Body of pancreas (tissue), 4 donors: ENCODE results near the gene PTPN6. TPM values are rescaled to one million over a fixed set of nuclear protein-coding genes. Genes with fewer than 3 reads are reported as not detected.

ENCODE experiments used
- ATAC-seq: fragments of 150-250 bp; one replicate; pipeline ENCODE4 v1.9.1; 2016
- DNase-seq, 4 donors: peaks; one replicate each; pipeline ENCODE4 v3.0.0-alpha.2; 2019
- H3K27ac ChIP-seq, 4 donors: fragments of 200-600 bp; sonication (generic); 1 replicate in 3 of 4; 2 replicates in 1 of 4; pipeline versions ENCODE4 v1.5.1 to v1.6.1; 2016 to 2019; ENCODE audit warnings: mild to moderate bottlenecking in 1 of 4, mixed read lengths in 1 of 4, moderate library complexity in 1 of 4
- H3K27me3 ChIP-seq, 2 donors: fragments of 200-600 bp; sonication (generic); one replicate each; pipeline ENCODE4 v1.6.0; 2016; ENCODE audit warnings: mild to moderate bottlenecking in 1 of 2
- H3K36me3 ChIP-seq, 2 donors: fragments of 200-600 bp; sonication (generic); replicated peaks in 1 of 2; 2 replicates each; pipeline ENCODE4 v1.5.1; 2016; ENCODE audit warnings: low read depth in 2 of 2; ENCODE audit not compliant: insufficient read depth in 1 of 2
- H3K4me1 ChIP-seq: fragments of 200-600 bp; sonication (generic); one replicate; pipeline ENCODE4 v1.6.0; 2016
- H3K4me3 ChIP-seq, 2 donors: fragments of 200-600 bp; sonication (generic); 1 replicate in 1 of 2; 2 replicates in 1 of 2; pipeline ENCODE4 v1.5.1; 2016 to 2019
- H3K9me3 ChIP-seq, 3 donors: fragments of 200-600 bp; sonication (generic); 1 replicate in 2 of 3; 2 replicates in 1 of 3; pipeline ENCODE4 v1.5.1; 2016
- CTCF ChIP-seq, 7 experiments: fragments of 450-650 bp in 4 of 7; fragments of 200-600 bp in 3 of 7; sonication (generic) in 3 of 7; IDR thresholded peaks; one replicate each; pipeline ENCODE4 v1.5.1; 2016 to 2019; ENCODE audit warnings: antibody characterized with exemption in 7 of 7
- POLR2A ChIP-seq, 3 donors: fragments of 450-650 bp; IDR thresholded peaks; one replicate each; pipeline ENCODE4 v1.6.1; 2016; ENCODE audit warnings: antibody characterized with exemption in 3 of 3, mild to moderate bottlenecking in 2 of 3
- WGBS, 2 donors: methylation state at CpG; one replicate each; pipeline ENCODE4 v1.1.5; 2017; 5-methylcytosine and 5-hydroxymethylcytosine counted together
- intact Hi-C: fragments of 100-400 bp; cut with DNase I; formaldehyde crosslinking; loops from one replicate; pipeline ENCODE4 v1.15.1; 2023
- total RNA-seq, 2 donors: library from RNA; depleted of rRNA; stranded (reverse); fragments of >200 nt; gene quantifications; one replicate each; pipeline ENCODE4 v1.1.0, GENCODE V29; 2016

The PTPN6 gene
- total RNA-seq, 2 donors from 2014 or later: 18.4 to 19.4 TPM

- TF ChIP-seq CTCF (IDR thresholded peaks at IDR 0.05): no peak
- no peak for TF ChIP-seq POLR2A (IDR thresholded peaks at IDR 0.05)
- Histone ChIP-seq H3K4me3 (no peak overlapping the region), H3K27me3 (no peaks in the 10 kb centered on the region), H3K4me1 (peaks cover 26% of the 10 kb centered on the region), H3K9me3 (no peaks in the 10 kb centered on the region), H3K36me3 (peaks cover 0 to 5% of the 10 kb centered on the region in 2 donors), H3K27ac (peak overlapping the region in 2 of 4 donors; percentile 52 to 62)
- no peak for DNase-seq
- no peak for ATAC-seq
- intact Hi-C loops: no loop called here
- WGBS, 2 donors: 81 to 89% methylated on average over 10 of the region's 10 CpGs
Measured at GRCh38 chr12:6958609-6959057, 7.5 kb downstream of the PTPN6 start.

GRCh38 chr12:6959058-6959804 lies 8.1 kb downstream of the PTPN6 start:
- peak overlapping the region in 2 of 4 donors; percentile 52 to 62 for H3K27ac ChIP-seq
- WGBS, 2 donors: 77 to 80% methylated on average over 20 to 24 of the region's 24 CpGs
- intact Hi-C loops: no loop called here
- peaks cover 0 to 5% of the 10 kb centered on the region in 2 donors for H3K36me3 ChIP-seq
- no peak overlapping the region for H3K4me3 ChIP-seq
- H3K27me3 ChIP-seq: no peaks in the 10 kb centered on the region
- no peaks in the 10 kb centered on the region for H3K9me3 ChIP-seq
- ATAC-seq: no peak
- H3K4me1 ChIP-seq: peaks cover 27% of the 10 kb centered on the region
- DNase-seq: no peak
- TF ChIP-seq CTCF (IDR thresholded peaks at IDR 0.05): no peak
- TF ChIP-seq POLR2A (IDR thresholded peaks at IDR 0.05): no peak

- ATAC-seq: no peak
- Histone ChIP-seq H3K27ac (peak overlapping the region; percentile 99 to 100 (median 99)), H3K9me3 (no peaks in the 10 kb centered on the region), H3K36me3 (peaks cover 0 to 5% of the 10 kb centered on the region in 2 donors), H3K4me1 (peaks cover 35% of the 10 kb centered on the region), H3K27me3 (no peaks in the 10 kb centered on the region), H3K4me3 (no peak overlapping the region)
- intact Hi-C loops: no loop called here
- no peak for DNase-seq
- 88 to 94% methylated on average over 9 to 26 of the region's 26 CpGs for WGBS, 2 donors
- no peak for TF ChIP-seq CTCF (IDR thresholded peaks at IDR 0.05)
- no peak for TF ChIP-seq POLR2A (IDR thresholded peaks at IDR 0.05)
Measured at GRCh38 chr12:6959805-6960592, 8.8 kb downstream of the PTPN6 start.

GRCh38 chr12:6960593-6961277 lies 9.6 kb downstream of the PTPN6 start:
- no peak for ATAC-seq

More at GRCh38 chr12:6960593-6961277, 9.6 kb downstream of the PTPN6 start:
- H3K27ac ChIP-seq: peak overlapping the region; percentile 99 to 100 (median 99)
- DNase-seq: no peak
- no peak for TF ChIP-seq POLR2A (IDR thresholded peaks at IDR 0.05)
- TF ChIP-seq CTCF (IDR thresholded peaks at IDR 0.05): peak in 1 of 7 experiments; percentile 19
- H3K36me3 ChIP-seq: peaks cover 0 to 2% of the 10 kb centered on the region in 2 donors
- 62 to 79% methylated on average over 6 to 13 of the region's 13 CpGs for WGBS, 2 donors
- no peak overlapping the region for H3K4me3 ChIP-seq
- intact Hi-C loops: no loop called here
- peaks cover 42% of the 10 kb centered on the region for H3K4me1 ChIP-seq
- no peaks in the 10 kb centered on the region for H3K9me3 ChIP-seq
- H3K27me3 ChIP-seq: no peaks in the 10 kb centered on the region
